Endothelial cell of umbilical vein (primary cell): ENCODE measurements around the gene PLXNA3. TPM values are rescaled to one million over a fixed set of nuclear protein-coding genes. Genes with fewer than 3 reads are reported as not detected.

Source experiments
- BruUV-seq: library from RNA; stranded (reverse); fragments of 400-500 nt; replicated peaks from 2 replicates; lab custom pipeline; 2021; lab: Mats Ljungman, UMichigan
- CTCF ChIA-PET: fragments of 300-600, 350-600 bp; sonication (Branson Sonifier 250); formaldehyde crosslinking; loops from one replicate; lab custom pipeline; 2021; ENCODE audit warnings: antibody characterized with exemption, inconsistent platforms; lab: Charles Lee
- POLR2A ChIA-PET: fragments of 300-600, 350-600 bp; sonication (Branson Sonifier 250); formaldehyde crosslinking; loops from one replicate; lab custom pipeline; 2021; ENCODE audit warnings: antibody characterized with exemption, inconsistent platforms; lab: Charles Lee
- DNase-seq: peaks from one replicate; pipeline ENCODE4 v3.0.0-alpha.2; 2011; ENCODE audit warnings: low read depth, low spot score
- FAIRE-seq: peaks from 2 replicates; lab custom pipeline; 2011; peaks lifted over from hg19 to GRCh38; lab: Jason Lieb, UNC
- H2AFZ ChIP-seq: 2 replicates; pipeline ENCODE4 v1.6.0; 2012; ENCODE audit warnings: low read depth, low read length, control low read depth, inconsistent platforms
- H3K27ac ChIP-seq: 2 replicates; pipeline ENCODE4 v1.5.1; 2011; ENCODE audit warnings: low read depth, mild to moderate bottlenecking, control low read depth, low read length, moderate library complexity; ENCODE audit not compliant: insufficient read depth
- H3K27me3 ChIP-seq, 2 experiments: 2 replicates each; pipeline versions ENCODE4 v1.6.0 to v1.6.1; 2011; ENCODE audit warnings: low read length in 2 of 2, mixed read lengths in 1 of 2; ENCODE audit not compliant: control insufficient read depth in 2 of 2, insufficient read depth in 2 of 2
- H3K36me3 ChIP-seq, 2 experiments: 2 replicates in 1 of 2; 3 replicates in 1 of 2; pipeline ENCODE4 v1.5.1; 2011; ENCODE audit warnings: low read length in 2 of 2, mild to moderate bottlenecking in 1 of 2, moderate library complexity in 1 of 2; ENCODE audit not compliant: control insufficient read depth in 2 of 2, insufficient read depth in 2 of 2; ENCODE audit errors: extremely low read depth in 1 of 2
- H3K4me1 ChIP-seq: 3 replicates; pipeline ENCODE4 v1.5.1; 2011; ENCODE audit warnings: mild to moderate bottlenecking, low read length; ENCODE audit not compliant: control insufficient read depth, insufficient read depth; ENCODE audit errors: extremely low read depth
- H3K4me2 ChIP-seq: 2 replicates; pipeline ENCODE4 v1.6.1; 2011; ENCODE audit warnings: low read length, control low read depth, mixed read lengths; ENCODE audit not compliant: insufficient read depth
- H3K4me3 ChIP-seq, 3 experiments: fragments of 200-600 bp in 1 of 3; sonication (generic), shearing (Covaris generic) in 1 of 3; replicated peaks in 1 of 3; 2 replicates each; pipeline ENCODE4 v1.5.1; 2011 to 2016; ENCODE audit warnings: control low read depth in 3 of 3, low read length in 3 of 3, mild to moderate bottlenecking in 2 of 3, inconsistent platforms in 1 of 3, low read depth in 1 of 3, moderate library complexity in 1 of 3; ENCODE audit not compliant: insufficient read depth in 1 of 3
- H3K79me2 ChIP-seq: 2 replicates; pipeline ENCODE4 v1.6.0; 2012; ENCODE audit warnings: low read length, inconsistent platforms; ENCODE audit not compliant: control insufficient read depth, insufficient read depth
- H3K9ac ChIP-seq: replicated peaks from 2 replicates; pipeline ENCODE3; 2011; ENCODE audit warnings: low read length, control low read depth; ENCODE audit not compliant: insufficient read depth; ENCODE audit errors: extremely low read depth
- H3K9me1 ChIP-seq: replicated peaks from 3 replicates; pipeline ENCODE4 v1.6.0; 2011; ENCODE audit warnings: mild to moderate bottlenecking, low read length; ENCODE audit not compliant: control insufficient read depth, insufficient read depth; ENCODE audit errors: extremely low read depth
- H3K9me3 ChIP-seq: replicated peaks from 2 replicates; pipeline ENCODE4 v1.5.1; 2012; ENCODE audit warnings: low read length, inconsistent platforms; ENCODE audit not compliant: control insufficient read depth, insufficient read depth
- H4K20me1 ChIP-seq: replicated peaks from 2 replicates; pipeline ENCODE3; 2011; ENCODE audit warnings: mild to moderate bottlenecking, low read length; ENCODE audit not compliant: control insufficient read depth, insufficient read depth; ENCODE audit errors: extremely low read depth
- EZH2 ChIP-seq: IDR thresholded peaks from 2 replicates; pipeline ENCODE4 v1.6.1; 2012; ENCODE audit warnings: borderline replicate concordance, low read depth, mild to moderate bottlenecking, moderate library complexity, low read length, inconsistent platforms; ENCODE audit not compliant: severe bottlenecking
- FOS ChIP-seq: IDR thresholded peaks from 2 replicates; pipeline ENCODE4 v1.6.1; 2011; ENCODE audit warnings: mild to moderate bottlenecking, low read length, moderate library complexity, borderline replicate concordance; ENCODE audit not compliant: insufficient read depth
- GATA2 ChIP-seq: IDR thresholded peaks from 2 replicates; pipeline ENCODE4 v1.7.0; 2011; ENCODE audit warnings: low read depth, mild to moderate bottlenecking, moderate library complexity, mixed read lengths, low read length; ENCODE audit not compliant: insufficient read length, insufficient read depth
- MAX ChIP-seq: IDR thresholded peaks from 2 replicates; pipeline ENCODE4 v1.6.1; 2011; ENCODE audit not compliant: insufficient read depth, insufficient read length
- MYC ChIP-seq: IDR thresholded peaks from one replicate; pipeline ENCODE4 v1.6.1; 2011; ENCODE audit warnings: mild to moderate bottlenecking, low read depth, low read length
- POLR2A ChIP-seq: IDR thresholded peaks from 2 replicates; pipeline ENCODE4 v1.6.1; 2012; ENCODE audit warnings: low read depth, mild to moderate bottlenecking, control low read depth, low read length
- POLR2AphosphoS5 ChIP-seq: IDR thresholded peaks from 2 replicates; pipeline ENCODE4 v1.6.1; 2012; ENCODE audit warnings: low read depth, mild to moderate bottlenecking, control low read depth, low read length, moderate library complexity; ENCODE audit not compliant: insufficient read depth
- dilution Hi-C: fragments of 300-500 bp; cut with MboI; formaldehyde crosslinking; loops from one replicate; pipeline ENCODE4 v1.15.0; 2019; ENCODE audit warnings: low sequenced_read_pairs; ENCODE audit not compliant: extremely low pct_ligation_motif_present
- intact Hi-C: fragments of 100-400 bp; cut with micrococcal nuclease; formaldehyde crosslinking; loops from one replicate; pipeline ENCODE4 v1.10.0; 2022
- polyA plus RNA-seq, 4 experiments: library from polyadenylated mRNA; depleted of rRNA in 3 of 4; stranded (reverse) in 3 of 4; unstranded in 1 of 4; fragments of >200 nt; gene quantifications; 2 replicates each; pipeline versions ENCODE4 v1.2.1 to v1.2.3, GENCODE V29; 2011 to 2012; ENCODE audit warnings: missing spikeins in 1 of 4
- total RNA-seq: library from RNA; stranded (reverse); gene quantifications from 2 replicates; pipeline ENCODE4 v1.2.3, GENCODE V29; 2021
- TF ChIP-seq, protein P1 (sequence below), 2 donors: IDR thresholded peaks; 1 replicate in 1 of 2; 2 replicates in 1 of 2; pipeline ENCODE4 v1.5.1; 2011; ENCODE audit warnings: low read length in 2 of 2, mild to moderate bottlenecking in 2 of 2, moderate library complexity in 2 of 2, control low read depth in 1 of 2, inconsistent platforms in 1 of 2, low read depth in 1 of 2; ENCODE audit not compliant: insufficient read depth in 1 of 2; ENCODE audit errors: extremely low read depth in 1 of 2

Gene PLXNA3
- total and polyA plus RNA-seq, 2 donors (not counting 3 experiments of a cell fraction or from before 2014, with no cell fraction given): 56.8 to 58.6 TPM

DNA sequence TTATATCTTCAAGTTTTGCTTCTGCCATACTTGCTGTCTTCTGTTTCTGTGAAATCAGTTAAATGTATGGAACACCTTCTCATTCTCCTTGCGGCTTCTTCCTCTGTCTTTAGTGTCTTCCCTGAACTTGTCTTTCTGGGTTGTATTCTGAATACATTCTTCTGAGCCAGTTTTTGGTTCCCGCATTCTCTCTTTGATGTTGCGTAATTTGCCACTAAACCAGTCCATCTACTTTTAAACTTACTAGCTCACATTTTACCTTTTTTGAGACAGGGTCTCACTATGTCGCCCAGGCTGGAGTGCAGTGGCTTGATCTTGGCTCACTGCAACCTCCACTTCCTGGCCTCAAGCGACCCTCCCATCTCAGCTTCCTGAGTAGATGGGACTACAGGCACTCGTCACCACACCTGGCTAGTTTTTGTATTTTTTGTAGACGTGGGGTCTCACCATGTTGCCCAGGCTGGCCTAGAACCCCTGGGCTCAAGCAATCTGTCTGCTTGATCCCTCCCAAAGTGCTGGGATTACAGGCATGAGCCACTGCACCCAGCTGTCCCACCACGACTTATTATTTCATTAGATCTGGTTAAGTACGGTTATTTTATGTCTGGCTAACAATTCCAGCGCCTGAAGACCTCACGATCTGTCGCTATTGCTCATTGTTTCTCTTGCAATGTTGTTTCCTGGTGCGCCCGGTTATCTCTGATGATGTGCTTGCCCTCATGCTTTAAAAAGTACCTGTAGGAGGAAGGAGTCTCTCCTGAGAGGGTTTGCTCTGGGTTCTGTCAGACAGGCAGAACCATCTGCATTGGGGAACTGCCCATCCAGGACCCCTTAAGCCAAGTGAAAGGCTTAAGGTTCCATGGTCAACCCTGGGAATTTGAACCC is 67.8 kb downstream of the PLXNA3 start:
- ChIA-PET CTCF (interaction anchor here (1.7 kb wide), 1 partner anchor 35 kb away, joined by 11 read pairs; the partner anchor contains the start of gene SLC10A3), POLR2A (no interaction called here)
- no peak overlapping the region for H2AFZ ChIP-seq
- no peak overlapping the region for H3K27ac ChIP-seq
- no peak overlapping the region for H3K4me3 ChIP-seq
- H3K9ac ChIP-seq: no peak overlapping the region
- no peak overlapping the region for H3K4me2 ChIP-seq
- no peaks in the 10 kb centered on the region for H3K79me2 ChIP-seq
- H3K9me3 ChIP-seq: no peaks in the 10 kb centered on the region
- intact Hi-C loops: loop anchor here (5.0 kb wide), 1 partner anchor 119 kb away; the partner anchor contains the start of gene DNASE1L1
- DNase-seq: no peak
- peaks cover 4% of the 10 kb centered on the region for H3K4me1 ChIP-seq
- no peaks in the 10 kb centered on the region for H3K36me3 ChIP-seq
- H3K27me3 ChIP-seq: no peaks in the 10 kb centered on the region
- no peaks in the 10 kb centered on the region for H4K20me1 ChIP-seq
- no TSS peak for BruUV-seq
- peak; percentile 24 for FAIRE-seq
- TF ChIP-seq POLR2AphosphoS5: no peak
- no peaks in the 10 kb centered on the region for H3K9me1 ChIP-seq
- dilution Hi-C loops: no loop called here

- dilution Hi-C loops (no loop called here), intact Hi-C loops (loop anchor here (5.0 kb wide), 1 partner anchor 120 kb away; the partner anchor contains the start of gene DNASE1L1)
- H3K4me3 ChIP-seq: peak overlapping the region in 1 of 3 experiments; percentile 22
- peak; percentile 71 for DNase-seq
- no peaks in the 10 kb centered on the region for H3K27me3 ChIP-seq
- H3K36me3 ChIP-seq: peaks cover 0 to under 1% of the 10 kb centered on the region in 2 experiments
- H3K9me1 ChIP-seq: no peaks in the 10 kb centered on the region
- H4K20me1 ChIP-seq: no peaks in the 10 kb centered on the region
- H2AFZ ChIP-seq: no peak overlapping the region
- ChIA-PET POLR2A (interaction anchor here (1.4 kb wide), 1 partner anchor 11 kb away, joined by 6 read pairs; the partner anchor contains the start of gene FAM3A), CTCF (interaction anchor here (0.6 to 1.8 kb wide), 16 partner anchors 10 to 514 kb away, joined by 3 to 21 read pairs (median 4); partner anchors contain the start of genes DNASE1L1, FAM3A, FAM50A and G6PD)
- H3K4me1 ChIP-seq: peaks cover 4% of the 10 kb centered on the region
- BruUV-seq: TSS peak; percentile 25
- H3K4me2 ChIP-seq: peak overlapping the region; percentile 32
- FAIRE-seq: peak; percentile 98
- H3K9ac ChIP-seq: peak overlapping the region; percentile 29
- H3K79me2 ChIP-seq: no peaks in the 10 kb centered on the region
- peak overlapping the region; percentile 22 for H3K27ac ChIP-seq
- no peaks in the 10 kb centered on the region for H3K9me3 ChIP-seq
- TF ChIP-seq POLR2A (no peak), GATA2 (no peak), MAX (no peak), MYC (no peak), FOS (no peak), POLR2AphosphoS5 (no peak), EZH2 (no peak)
- TF ChIP-seq, protein P1, sequence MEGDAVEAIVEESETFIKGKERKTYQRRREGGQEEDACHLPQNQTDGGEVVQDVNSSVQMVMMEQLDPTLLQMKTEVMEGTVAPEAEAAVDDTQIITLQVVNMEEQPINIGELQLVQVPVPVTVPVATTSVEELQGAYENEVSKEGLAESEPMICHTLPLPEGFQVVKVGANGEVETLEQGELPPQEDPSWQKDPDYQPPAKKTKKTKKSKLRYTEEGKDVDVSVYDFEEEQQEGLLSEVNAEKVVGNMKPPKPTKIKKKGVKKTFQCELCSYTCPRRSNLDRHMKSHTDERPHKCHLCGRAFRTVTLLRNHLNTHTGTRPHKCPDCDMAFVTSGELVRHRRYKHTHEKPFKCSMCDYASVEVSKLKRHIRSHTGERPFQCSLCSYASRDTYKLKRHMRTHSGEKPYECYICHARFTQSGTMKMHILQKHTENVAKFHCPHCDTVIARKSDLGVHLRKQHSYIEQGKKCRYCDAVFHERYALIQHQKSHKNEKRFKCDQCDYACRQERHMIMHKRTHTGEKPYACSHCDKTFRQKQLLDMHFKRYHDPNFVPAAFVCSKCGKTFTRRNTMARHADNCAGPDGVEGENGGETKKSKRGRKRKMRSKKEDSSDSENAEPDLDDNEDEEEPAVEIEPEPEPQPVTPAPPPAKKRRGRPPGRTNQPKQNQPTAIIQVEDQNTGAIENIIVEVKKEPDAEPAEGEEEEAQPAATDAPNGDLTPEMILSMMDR (IDR thresholded peaks at IDR 0.05; ENCODE audit: extremely low read depth in 1 of 2, insufficient read depth in 1 of 2, low read depth in 1 of 2, low read length in 2 of 2): peak; percentile 37 to 43
Measured at GRCh38 chrX:154526901-154527675, 69.0 kb downstream of the PLXNA3 start.
